ENCODE data around the gene POMT2.
"Not testable (repeated sequence)": the region's sequence is repeated elsewhere in the genome, so short reads cannot be mapped to it uniquely, and the experiment has no call there.

Gene POMT2

DNA sequence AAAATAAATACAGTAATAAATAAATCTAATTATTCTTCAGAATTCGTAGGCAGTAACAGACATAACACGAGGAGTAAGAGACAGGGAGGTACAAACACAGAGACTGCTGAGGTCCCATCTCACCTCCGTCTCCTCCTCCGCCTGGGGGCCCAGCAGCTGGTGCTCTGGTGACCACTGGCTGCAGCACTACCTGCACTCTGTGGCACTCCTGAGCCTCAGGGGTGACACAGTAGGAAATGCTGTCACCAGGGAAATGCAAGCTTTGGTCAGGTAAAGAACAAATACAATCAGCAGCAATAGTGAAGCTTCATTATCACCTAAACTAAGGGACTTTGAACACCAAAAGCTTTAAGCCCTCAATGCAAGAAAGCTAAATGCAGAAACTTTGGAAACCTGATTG is 19.7 kb upstream of the POMT2 start:
- Histone ChIP-seq H2AFZ (ENCODE audit: low read depth) (no peak overlapping the region), H3K4me1 (ENCODE audit: low read depth, poor library complexity, severe bottlenecking) (no peaks in the 10 kb centered on the region)
- TF ChIP-seq, protein P1, sequence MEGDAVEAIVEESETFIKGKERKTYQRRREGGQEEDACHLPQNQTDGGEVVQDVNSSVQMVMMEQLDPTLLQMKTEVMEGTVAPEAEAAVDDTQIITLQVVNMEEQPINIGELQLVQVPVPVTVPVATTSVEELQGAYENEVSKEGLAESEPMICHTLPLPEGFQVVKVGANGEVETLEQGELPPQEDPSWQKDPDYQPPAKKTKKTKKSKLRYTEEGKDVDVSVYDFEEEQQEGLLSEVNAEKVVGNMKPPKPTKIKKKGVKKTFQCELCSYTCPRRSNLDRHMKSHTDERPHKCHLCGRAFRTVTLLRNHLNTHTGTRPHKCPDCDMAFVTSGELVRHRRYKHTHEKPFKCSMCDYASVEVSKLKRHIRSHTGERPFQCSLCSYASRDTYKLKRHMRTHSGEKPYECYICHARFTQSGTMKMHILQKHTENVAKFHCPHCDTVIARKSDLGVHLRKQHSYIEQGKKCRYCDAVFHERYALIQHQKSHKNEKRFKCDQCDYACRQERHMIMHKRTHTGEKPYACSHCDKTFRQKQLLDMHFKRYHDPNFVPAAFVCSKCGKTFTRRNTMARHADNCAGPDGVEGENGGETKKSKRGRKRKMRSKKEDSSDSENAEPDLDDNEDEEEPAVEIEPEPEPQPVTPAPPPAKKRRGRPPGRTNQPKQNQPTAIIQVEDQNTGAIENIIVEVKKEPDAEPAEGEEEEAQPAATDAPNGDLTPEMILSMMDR (conservative IDR thresholded peaks at IDR 0.05; ENCODE audit: low read depth, low read length): no peak

DNA sequence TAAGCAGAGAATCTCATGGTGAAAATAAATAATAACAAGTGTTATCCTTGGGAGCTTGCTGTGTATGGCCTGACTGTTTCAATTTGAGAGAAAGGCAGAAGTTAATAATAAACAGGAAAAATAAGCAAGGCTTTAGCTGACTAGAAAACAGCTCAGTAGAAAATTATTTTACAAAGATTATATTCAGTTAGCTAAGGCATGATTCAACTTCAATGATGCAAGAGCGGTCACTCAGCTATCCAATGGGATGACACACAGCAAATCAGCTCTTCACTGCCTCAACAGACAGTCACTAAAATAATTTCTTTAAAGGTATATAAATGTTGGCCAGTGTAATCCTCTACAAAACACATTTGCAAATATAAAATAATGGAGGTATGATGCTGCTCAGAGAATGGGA is 18.7 kb upstream of the POMT2 start:
- Histone ChIP-seq H3K36me3 (ENCODE audit: insufficient read depth) (no peaks in the 10 kb centered on the region), H3K4me1 (ENCODE audit: low read depth, poor library complexity, severe bottlenecking) (no peaks in the 10 kb centered on the region), H2AFZ (ENCODE audit: low read depth) (no peak overlapping the region), H3K27ac (no peak overlapping the region), H3K4me3 (IDR thresholded peaks at IDR 0.05; ENCODE audit: insufficient read depth, low read depth, low read length) (no peak overlapping the region), H3K4me2 (no peak overlapping the region), H3K27me3 (ENCODE audit: insufficient read depth, low read depth) (no peaks in the 10 kb centered on the region), H4K20me1 (ENCODE audit: insufficient read depth) (no peaks in the 10 kb centered on the region), H3K79me2 (ENCODE audit: insufficient read depth, low read depth) (no peaks in the 10 kb centered on the region), H3K9ac (no peak overlapping the region)
- TF ChIP-seq, protein P1 (conservative IDR thresholded peaks at IDR 0.05; ENCODE audit: low read depth, low read length): no peak

More for the DNA sequence above, 19.7 kb upstream of the POMT2 start:
- Histone ChIP-seq H3K9ac (no peak overlapping the region), H3K27ac (no peak overlapping the region), H4K20me1 (ENCODE audit: insufficient read depth) (no peaks in the 10 kb centered on the region), H3K27me3 (ENCODE audit: insufficient read depth, low read depth) (no peaks in the 10 kb centered on the region), H3K36me3 (ENCODE audit: insufficient read depth) (no peaks in the 10 kb centered on the region), H3K4me3 (IDR thresholded peaks at IDR 0.05; ENCODE audit: insufficient read depth, low read depth, low read length) (no peak overlapping the region), H3K79me2 (ENCODE audit: insufficient read depth, low read depth) (no peaks in the 10 kb centered on the region), H3K4me2 (no peak overlapping the region)

DNA sequence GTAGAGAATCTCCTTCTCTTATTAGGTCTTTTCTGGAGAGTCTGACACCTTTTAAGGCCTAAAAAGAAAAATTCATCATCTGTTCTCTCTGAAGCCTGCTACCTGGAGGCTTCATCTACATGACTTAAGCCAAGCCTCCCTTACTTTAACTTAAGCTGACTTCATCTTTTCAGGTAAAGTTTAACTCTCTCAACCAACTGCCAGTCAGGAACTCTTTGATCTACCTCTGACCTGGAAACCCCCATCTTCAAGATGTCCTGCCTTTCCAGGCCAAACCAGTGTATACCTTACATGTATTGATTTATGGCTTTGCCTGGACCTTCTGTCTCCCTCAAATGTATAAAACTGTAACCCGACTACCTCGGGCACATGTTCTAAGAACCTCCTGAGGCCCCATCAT is 17.6 kb upstream of the POMT2 start:
- no peak overlapping the region for H2AFZ ChIP-seq (ENCODE audit: low read depth)
- H3K36me3 ChIP-seq (ENCODE audit: insufficient read depth): no peaks in the 10 kb centered on the region
- no peak overlapping the region for H3K9ac ChIP-seq
- H4K20me1 ChIP-seq (ENCODE audit: insufficient read depth): no peaks in the 10 kb centered on the region
- no peaks in the 10 kb centered on the region for H3K4me1 ChIP-seq (ENCODE audit: low read depth, poor library complexity, severe bottlenecking)
- H3K27ac ChIP-seq: no peak overlapping the region
- no peaks in the 10 kb centered on the region for H3K27me3 ChIP-seq (ENCODE audit: insufficient read depth, low read depth)
- H3K4me3 ChIP-seq (IDR thresholded peaks at IDR 0.05; ENCODE audit: insufficient read depth, low read depth, low read length): no peak overlapping the region
- H3K4me2 ChIP-seq: no peak overlapping the region
- H3K79me2 ChIP-seq (ENCODE audit: insufficient read depth, low read depth): no peaks in the 10 kb centered on the region
- TF ChIP-seq, protein P1 (conservative IDR thresholded peaks at IDR 0.05; ENCODE audit: low read depth, low read length): no peak

DNA sequence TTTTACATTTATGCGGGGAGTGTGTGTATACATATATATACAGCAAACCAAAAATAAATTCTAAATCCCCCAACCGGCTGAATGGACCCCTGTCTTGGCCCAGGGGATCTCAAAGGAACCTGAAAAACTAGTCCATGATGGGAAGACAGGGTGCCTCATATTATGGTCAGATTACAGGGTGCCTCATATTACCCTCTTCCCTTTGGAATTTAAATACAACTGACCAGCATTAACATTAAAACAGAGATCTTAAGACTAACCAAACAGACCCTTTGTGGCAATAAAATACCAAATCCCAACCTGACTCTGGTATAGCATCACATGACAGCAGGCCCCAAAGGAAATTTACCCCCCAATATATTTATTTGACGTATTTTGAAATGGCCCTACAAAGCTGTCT is 17.2 kb upstream of the POMT2 start:
- Histone ChIP-seq H3K4me1 (ENCODE audit: low read depth, poor library complexity, severe bottlenecking) (no peaks in the 10 kb centered on the region), H4K20me1 (ENCODE audit: insufficient read depth) (no peaks in the 10 kb centered on the region), H3K4me2 (no peak overlapping the region), H2AFZ (ENCODE audit: low read depth) (no peak overlapping the region), H3K27me3 (ENCODE audit: insufficient read depth, low read depth) (no peaks in the 10 kb centered on the region), H3K79me2 (ENCODE audit: insufficient read depth, low read depth) (no peaks in the 10 kb centered on the region), H3K27ac (no peak overlapping the region), H3K4me3 (IDR thresholded peaks at IDR 0.05; ENCODE audit: insufficient read depth, low read depth, low read length) (no peak overlapping the region), H3K36me3 (ENCODE audit: insufficient read depth) (no peaks in the 10 kb centered on the region), H3K9ac (no peak overlapping the region)
- TF ChIP-seq, protein P1 (conservative IDR thresholded peaks at IDR 0.05; ENCODE audit: low read depth, low read length): no peak

DNA sequence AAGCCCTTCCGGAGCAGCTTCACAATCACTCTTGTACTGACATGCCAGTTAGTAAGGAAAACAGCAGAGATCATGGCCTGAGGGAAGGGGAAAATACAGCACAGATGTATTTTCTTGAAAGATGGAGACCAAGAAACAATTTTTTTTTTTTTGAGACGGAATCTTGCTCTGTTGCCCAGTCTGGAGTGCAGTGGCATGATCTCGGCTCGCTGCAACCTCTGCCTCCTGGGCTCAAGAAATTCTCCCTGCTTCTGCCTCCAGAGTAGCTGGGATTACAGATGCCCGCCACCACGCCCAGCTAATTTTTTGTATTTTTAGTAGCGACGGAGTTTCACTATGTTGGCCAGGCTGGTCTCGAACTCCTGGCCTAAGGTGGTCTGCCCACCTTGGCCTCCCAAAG is 16.6 kb upstream of the POMT2 start:
- H2AFZ ChIP-seq (ENCODE audit: low read depth); H3K79me2 ChIP-seq (ENCODE audit: insufficient read depth, low read depth); H3K27ac ChIP-seq; H3K4me3 ChIP-seq (IDR thresholded peaks at IDR 0.05; ENCODE audit: insufficient read depth, low read depth, low read length); H3K36me3 ChIP-seq (ENCODE audit: insufficient read depth); H3K4me1 ChIP-seq (ENCODE audit: low read depth, poor library complexity, severe bottlenecking); H3K9ac ChIP-seq; H3K27me3 ChIP-seq (ENCODE audit: insufficient read depth, low read depth); H4K20me1 ChIP-seq (ENCODE audit: insufficient read depth); H3K4me2 ChIP-seq: not testable (repeated sequence)
